Skeletal muscle satellite cell (primary cell): ENCODE data around the gene MAPK13.

Source experiments
- H3K27me3 ChIP-seq: 2 replicates; pipeline ENCODE4 v1.7.0; 2013; ENCODE audit warnings: low read length; ENCODE audit not compliant: control insufficient read depth, insufficient read depth
- H3K36me3 ChIP-seq: 2 replicates; pipeline ENCODE4 v1.7.0; 2013; ENCODE audit warnings: mild to moderate bottlenecking, control low read depth, low read length; ENCODE audit not compliant: insufficient read depth
- H3K4me1 ChIP-seq: 2 replicates; pipeline ENCODE4 v1.7.0; 2013; ENCODE audit warnings: low read length; ENCODE audit not compliant: control insufficient read depth, insufficient read depth
- H3K4me2 ChIP-seq: 2 replicates; pipeline ENCODE4 v1.7.0; 2013; ENCODE audit warnings: mild to moderate bottlenecking, low read length
- H3K4me3 ChIP-seq: 2 replicates; pipeline ENCODE4 v1.7.0; 2013; ENCODE audit warnings: low read length
- H3K9ac ChIP-seq: 2 replicates; pipeline ENCODE4 v1.7.0; 2013; ENCODE audit warnings: mild to moderate bottlenecking, low read depth, low read length, moderate library complexity
- H3K9me3 ChIP-seq: replicated peaks from 2 replicates; pipeline ENCODE4 v1.7.0; 2013; ENCODE audit warnings: mild to moderate bottlenecking, control low read depth, low read length

MAPK13 gene

DNA sequence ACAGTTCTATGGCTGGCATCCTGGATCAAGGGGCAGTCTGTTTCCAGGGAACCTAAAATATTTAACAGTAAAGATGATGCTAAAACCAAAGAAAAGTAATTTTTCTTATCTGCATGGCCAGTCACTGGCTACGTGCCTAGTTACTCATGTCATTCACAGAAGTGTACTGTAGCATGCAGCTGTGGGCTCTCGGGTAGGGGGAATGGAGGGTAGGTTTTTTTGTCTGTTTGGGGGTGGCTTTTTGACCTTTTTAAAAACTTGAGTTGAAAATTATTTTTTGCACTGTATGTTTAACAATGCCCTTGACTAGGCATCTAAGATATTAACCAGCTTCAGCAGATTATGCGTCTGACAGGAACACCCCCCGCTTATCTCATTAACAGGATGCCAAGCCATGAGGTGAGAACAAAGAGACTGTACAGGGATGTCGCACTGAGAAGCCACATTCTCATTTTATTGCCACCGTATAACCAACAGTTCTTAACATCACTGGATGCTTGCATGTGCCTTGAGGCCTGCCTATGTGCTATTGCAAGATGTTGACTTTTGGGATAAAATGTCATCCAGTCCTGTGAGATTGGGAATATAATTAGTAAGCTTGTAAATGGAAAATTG lies 30.3 kb upstream of the MAPK13 start:
- no peak overlapping the region for H3K9ac ChIP-seq
- H3K36me3 ChIP-seq: peaks cover 46% of the 10 kb centered on the region
- peaks cover 2% of the 10 kb centered on the region for H3K4me1 ChIP-seq

DNA sequence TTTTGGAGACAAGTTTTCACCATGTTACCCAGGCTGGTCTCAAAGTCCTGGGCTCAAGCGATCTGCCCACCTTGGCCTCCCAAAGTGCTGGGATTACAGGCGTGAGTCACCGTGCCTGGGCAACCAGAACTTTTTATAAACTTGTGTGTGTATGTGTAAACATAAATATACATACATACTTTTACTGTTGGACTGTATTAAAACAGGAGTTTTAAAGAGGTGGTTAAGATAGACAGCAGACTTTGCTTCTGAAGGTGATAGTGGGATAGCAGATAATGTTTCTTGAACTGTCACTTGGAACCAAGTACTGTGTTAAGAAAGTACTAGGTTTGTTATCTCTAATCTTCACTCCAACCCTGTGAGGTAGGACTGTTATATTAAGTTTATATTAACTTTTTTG lies 28.6 kb upstream of the MAPK13 start:
- H3K9me3 ChIP-seq: no peaks in the 10 kb centered on the region
- no peak overlapping the region for H3K4me3 ChIP-seq
- H3K9ac ChIP-seq: no peak overlapping the region
- H3K27me3 ChIP-seq: no peaks in the 10 kb centered on the region
- H3K4me1 ChIP-seq: no peaks in the 10 kb centered on the region
- peaks cover 51% of the 10 kb centered on the region for H3K36me3 ChIP-seq
- H3K4me2 ChIP-seq: no peak overlapping the region

More for the DNA sequence above, 30.3 kb upstream of the MAPK13 start:
- no peaks in the 10 kb centered on the region for H3K27me3 ChIP-seq
- no peak overlapping the region for H3K4me2 ChIP-seq
- no peaks in the 10 kb centered on the region for H3K9me3 ChIP-seq
- no peak overlapping the region for H3K4me3 ChIP-seq

DNA sequence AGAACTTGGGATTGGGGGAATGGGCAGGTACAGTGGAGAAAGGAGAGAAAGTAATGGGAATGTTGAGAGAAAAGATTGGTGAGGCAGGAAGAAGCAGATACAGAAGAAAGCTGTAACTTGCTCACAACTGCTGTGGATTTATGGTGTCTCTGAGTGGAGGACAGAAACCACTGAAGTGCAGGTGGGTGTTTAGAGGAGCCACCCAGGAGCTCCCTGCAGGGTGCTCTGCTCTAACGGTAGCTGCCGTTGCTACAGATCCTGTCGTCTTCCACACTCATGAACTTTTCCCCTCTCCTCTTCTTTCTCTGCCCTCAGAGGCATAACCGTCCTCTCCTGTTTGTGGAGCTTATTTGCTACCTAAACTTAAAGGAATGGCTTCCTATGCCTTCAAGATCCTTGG lies 27.5 kb upstream of the MAPK13 start:
- H3K9ac ChIP-seq: no peak overlapping the region
- no peaks in the 10 kb centered on the region for H3K4me1 ChIP-seq
- H3K36me3 ChIP-seq: peaks cover 49% of the 10 kb centered on the region
- no peak overlapping the region for H3K4me2 ChIP-seq
- no peaks in the 10 kb centered on the region for H3K9me3 ChIP-seq
- H3K27me3 ChIP-seq: no peaks in the 10 kb centered on the region
- H3K4me3 ChIP-seq: no peak overlapping the region

DNA sequence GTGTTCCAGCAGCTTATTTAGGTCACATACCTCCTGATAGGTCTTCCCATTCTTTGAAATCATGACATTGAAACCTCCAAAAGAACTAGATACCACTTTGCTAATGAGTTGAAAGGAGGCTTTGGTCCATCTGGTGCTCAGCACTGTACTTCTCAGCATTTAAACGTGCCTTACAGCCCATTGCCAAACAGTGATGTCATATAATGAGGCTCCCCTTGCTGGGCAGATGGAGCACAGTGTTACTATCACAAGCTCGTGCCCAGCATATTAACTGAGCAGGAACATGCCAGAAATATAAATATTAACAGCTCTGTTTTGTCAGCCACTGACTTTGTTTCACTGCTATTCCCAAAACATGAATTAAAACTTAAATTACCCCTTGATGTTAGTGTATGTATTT lies 25.5 kb upstream of the MAPK13 start:
- H3K4me1 ChIP-seq: no peaks in the 10 kb centered on the region
- peaks cover 59% of the 10 kb centered on the region for H3K36me3 ChIP-seq
- no peaks in the 10 kb centered on the region for H3K27me3 ChIP-seq
- no peaks in the 10 kb centered on the region for H3K9me3 ChIP-seq
- H3K4me2 ChIP-seq: no peak overlapping the region
- no peak overlapping the region for H3K4me3 ChIP-seq
- no peak overlapping the region for H3K9ac ChIP-seq

DNA sequence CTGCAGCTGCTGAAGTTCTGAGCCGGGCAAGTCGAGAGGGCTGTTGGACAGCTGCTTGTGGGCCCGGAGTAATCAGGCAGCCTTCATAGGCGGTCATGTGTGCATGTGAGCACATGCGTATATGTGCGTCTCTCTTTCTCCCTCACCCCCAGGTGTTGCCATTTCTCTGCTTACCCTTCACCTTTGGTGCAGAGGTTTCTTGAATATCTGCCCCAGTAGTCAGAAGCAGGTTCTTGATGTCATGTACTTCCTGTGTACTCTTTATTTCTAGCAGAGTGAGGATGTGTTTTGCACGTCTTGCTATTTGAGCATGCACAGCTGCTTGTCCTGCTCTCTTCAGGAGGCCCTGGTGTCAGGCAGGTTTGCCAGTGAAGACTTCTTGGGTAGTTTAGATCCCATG lies 21.2 kb upstream of the MAPK13 start:
- no peak overlapping the region for H3K4me3 ChIP-seq
- no peaks in the 10 kb centered on the region for H3K27me3 ChIP-seq
- no peaks in the 10 kb centered on the region for H3K9me3 ChIP-seq
- H3K4me1 ChIP-seq: no peaks in the 10 kb centered on the region
- H3K4me2 ChIP-seq: no peak overlapping the region
- H3K9ac ChIP-seq: no peak overlapping the region
- peaks cover 49% of the 10 kb centered on the region for H3K36me3 ChIP-seq

DNA sequence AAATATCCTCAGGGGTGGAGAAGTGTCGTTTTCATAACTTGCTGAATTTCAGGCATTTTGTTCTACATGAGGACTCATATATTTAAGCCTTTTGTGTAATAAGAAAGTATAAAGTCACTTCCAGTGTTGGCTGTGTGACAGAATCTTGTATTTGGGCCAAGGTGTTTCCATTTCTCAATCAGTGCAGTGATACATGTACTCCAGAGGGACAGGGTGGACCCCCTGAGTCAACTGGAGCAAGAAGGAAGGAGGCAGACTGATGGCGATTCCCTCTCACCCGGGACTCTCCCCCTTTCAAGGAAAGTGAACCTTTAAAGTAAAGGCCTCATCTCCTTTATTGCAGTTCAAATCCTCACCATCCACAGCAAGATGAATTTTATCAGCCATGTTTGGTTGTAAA lies 20.3 kb upstream of the MAPK13 start:
- H3K4me3 ChIP-seq: no peak overlapping the region
- H3K27me3 ChIP-seq: no peaks in the 10 kb centered on the region
- no peaks in the 10 kb centered on the region for H3K9me3 ChIP-seq
- H3K9ac ChIP-seq: no peak overlapping the region
- H3K36me3 ChIP-seq: peaks cover 44% of the 10 kb centered on the region
- no peak overlapping the region for H3K4me2 ChIP-seq
- no peaks in the 10 kb centered on the region for H3K4me1 ChIP-seq

DNA sequence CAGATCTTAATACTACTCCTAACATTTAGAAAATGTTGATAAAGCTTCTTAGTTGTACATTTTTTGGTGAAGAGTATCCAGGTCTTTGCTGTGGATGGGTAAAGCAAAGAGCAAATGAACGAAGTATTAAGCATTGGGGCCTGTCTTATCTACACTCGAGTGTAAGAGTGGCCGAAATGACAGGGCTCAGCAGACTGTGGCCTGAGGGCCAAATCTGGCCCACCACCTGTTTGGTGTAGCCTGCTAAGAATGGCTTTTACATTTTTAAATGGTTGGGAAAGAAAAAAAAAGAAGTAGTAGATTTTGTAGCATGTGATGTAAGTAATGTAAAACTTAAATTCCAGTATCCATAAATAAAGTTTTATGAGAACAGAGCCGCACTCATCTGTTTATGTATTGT lies 19.4 kb upstream of the MAPK13 start:
- peaks cover 37% of the 10 kb centered on the region for H3K36me3 ChIP-seq

DNA sequence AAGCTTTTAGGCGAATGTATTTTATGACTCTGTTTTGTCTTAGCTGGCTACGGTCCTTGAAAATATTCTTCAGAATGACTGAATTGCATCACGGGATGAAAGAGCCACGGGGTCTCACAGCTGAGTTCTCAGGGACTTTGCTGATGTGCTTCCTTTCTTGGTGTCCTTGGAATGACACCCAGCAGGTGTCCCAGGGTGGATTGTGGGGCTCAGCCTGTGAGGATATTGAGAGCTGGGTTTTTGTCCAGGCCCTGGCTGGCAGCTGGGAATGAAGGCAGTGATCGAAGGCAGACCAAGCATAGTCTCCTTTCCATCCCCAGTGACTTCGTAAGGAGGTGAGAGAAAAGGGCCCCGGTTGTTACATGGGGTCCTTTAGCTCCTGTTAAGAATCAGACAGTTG lies 18.8 kb upstream of the MAPK13 start:
- Histone ChIP-seq H3K9me3 (no peaks in the 10 kb centered on the region), H3K4me1 (no peaks in the 10 kb centered on the region), H3K4me2 (no peak overlapping the region), H3K36me3 (peaks cover 35% of the 10 kb centered on the region), H3K9ac (no peak overlapping the region), H3K27me3 (no peaks in the 10 kb centered on the region), H3K4me3 (no peak overlapping the region)

More for the DNA sequence above, 19.4 kb upstream of the MAPK13 start:
- Histone ChIP-seq H3K4me3 (no peak overlapping the region), H3K9ac (no peak overlapping the region), H3K27me3 (no peaks in the 10 kb centered on the region), H3K9me3 (no peaks in the 10 kb centered on the region), H3K4me2 (no peak overlapping the region), H3K4me1 (no peaks in the 10 kb centered on the region)

- peaks cover 27% of the 10 kb centered on the region for H3K36me3 ChIP-seq
- no peaks in the 10 kb centered on the region for H3K9me3 ChIP-seq
- no peaks in the 10 kb centered on the region for H3K4me1 ChIP-seq
- no peak overlapping the region for H3K4me3 ChIP-seq
- H3K9ac ChIP-seq: no peak overlapping the region
- H3K4me2 ChIP-seq: no peak overlapping the region
- H3K27me3 ChIP-seq: no peaks in the 10 kb centered on the region
Observed at GRCh38 chr6:36113049-36113448, 17.3 kb upstream of the MAPK13 start.

DNA sequence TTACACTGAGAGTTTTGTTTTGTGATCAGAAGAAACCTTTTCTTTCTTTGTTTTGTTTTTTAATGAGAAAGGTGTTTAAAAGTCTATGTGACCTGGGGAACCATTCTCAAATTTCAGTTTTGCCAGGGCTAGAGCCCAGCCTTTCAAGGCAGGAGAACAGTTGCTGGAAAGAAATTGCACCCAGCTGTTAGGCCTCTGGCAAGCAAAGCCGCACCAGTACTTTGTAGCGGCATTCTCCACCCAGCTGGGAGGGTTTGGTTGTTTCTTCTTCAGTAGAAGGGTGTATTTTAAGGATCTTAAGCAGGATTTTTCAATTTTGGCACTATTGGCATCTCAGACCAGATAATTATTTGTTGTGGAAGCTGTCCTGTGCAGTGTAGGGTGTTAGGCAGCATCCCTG lies 16.6 kb upstream of the MAPK13 start:
- Histone ChIP-seq H3K4me2 (no peak overlapping the region), H3K27me3 (no peaks in the 10 kb centered on the region), H3K9me3 (no peaks in the 10 kb centered on the region), H3K9ac (no peak overlapping the region), H3K4me3 (no peak overlapping the region), H3K4me1 (no peaks in the 10 kb centered on the region), H3K36me3 (peaks cover 20% of the 10 kb centered on the region)

DNA sequence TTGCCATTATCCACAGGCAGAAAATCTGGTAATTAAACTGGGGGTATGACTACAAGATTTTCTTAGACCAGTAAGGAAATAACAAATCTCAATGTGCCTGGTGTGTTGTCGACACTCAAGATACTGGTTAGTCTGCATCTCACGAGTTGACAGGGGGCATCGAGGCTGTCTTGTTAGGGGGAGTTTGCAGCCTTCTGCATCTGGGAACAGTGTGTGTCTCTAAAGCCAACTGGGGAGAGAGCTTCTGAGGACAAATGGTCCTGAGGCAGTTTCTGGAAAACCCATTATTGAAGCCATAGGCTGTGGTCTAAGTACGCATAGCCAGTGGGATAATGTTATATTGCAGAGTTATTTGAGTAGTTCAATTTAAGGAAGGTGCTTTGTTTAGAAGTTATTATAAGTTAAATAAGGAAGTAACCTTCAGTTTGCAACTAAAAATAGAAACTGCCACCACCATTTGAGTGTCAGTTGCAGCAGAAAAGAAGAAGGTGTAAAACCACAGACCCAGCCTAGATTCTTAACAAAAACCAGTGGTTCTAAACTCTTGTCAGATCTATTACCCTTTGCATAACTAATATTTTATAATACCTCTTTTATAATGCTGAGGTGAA lies 15.4 kb upstream of the MAPK13 start:
- peaks cover 15% of the 10 kb centered on the region for H3K36me3 ChIP-seq
- no peaks in the 10 kb centered on the region for H3K9me3 ChIP-seq
- no peak overlapping the region for H3K4me3 ChIP-seq
- H3K9ac ChIP-seq: no peak overlapping the region
- no peaks in the 10 kb centered on the region for H3K4me1 ChIP-seq
- H3K4me2 ChIP-seq: no peak overlapping the region
- no peaks in the 10 kb centered on the region for H3K27me3 ChIP-seq

DNA sequence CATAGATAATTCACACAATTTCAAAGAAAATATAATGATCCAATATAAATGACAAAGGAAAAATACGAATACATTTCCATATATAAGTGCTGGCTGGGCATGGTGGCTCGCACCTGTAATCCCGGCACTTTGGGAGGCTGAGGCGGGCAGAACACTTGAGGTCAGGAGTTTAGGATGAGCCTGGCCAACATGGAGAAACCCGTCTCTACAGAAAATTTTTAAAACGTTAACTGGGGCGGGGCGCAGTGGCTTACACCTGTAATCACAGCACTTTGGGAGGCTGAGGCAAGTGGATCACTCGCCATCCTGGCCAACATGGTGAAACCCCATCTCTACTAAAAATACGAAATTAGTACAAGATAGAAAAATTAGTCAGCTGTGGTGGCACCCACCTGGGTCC lies 14.9 kb upstream of the MAPK13 start:
- H3K4me2 ChIP-seq: no peak overlapping the region
- H3K4me3 ChIP-seq: no peak overlapping the region
- peaks cover 10% of the 10 kb centered on the region for H3K36me3 ChIP-seq
- no peaks in the 10 kb centered on the region for H3K9me3 ChIP-seq
- no peak overlapping the region for H3K9ac ChIP-seq
- no peaks in the 10 kb centered on the region for H3K27me3 ChIP-seq
- no peaks in the 10 kb centered on the region for H3K4me1 ChIP-seq
